D721Med (cell line): ENCODE measurements around the gene KCNK13.

ENCODE experiments used
- DNase-seq: peaks from one replicate; pipeline ENCODE4 v3.0.0; 2011; ENCODE audit warnings: low spot score; ENCODE audit not compliant: insufficient read length
- FAIRE-seq: peaks from 2 replicates; lab custom pipeline; 2011; peaks lifted over from hg19 to GRCh38; lab: Jason Lieb, UNC
- TF ChIP-seq, protein P1 (sequence below): IDR thresholded peaks from 2 replicates; pipeline ENCODE4 v1.5.1; 2012; ENCODE audit warnings: mild to moderate bottlenecking, control low read depth; ENCODE audit not compliant: insufficient read depth; ENCODE audit errors: missing control alignments

Gene KCNK13

GRCh38 chr14:90118027-90118426 lies 56.2 kb downstream of the KCNK13 start:
- TF ChIP-seq, protein P1, sequence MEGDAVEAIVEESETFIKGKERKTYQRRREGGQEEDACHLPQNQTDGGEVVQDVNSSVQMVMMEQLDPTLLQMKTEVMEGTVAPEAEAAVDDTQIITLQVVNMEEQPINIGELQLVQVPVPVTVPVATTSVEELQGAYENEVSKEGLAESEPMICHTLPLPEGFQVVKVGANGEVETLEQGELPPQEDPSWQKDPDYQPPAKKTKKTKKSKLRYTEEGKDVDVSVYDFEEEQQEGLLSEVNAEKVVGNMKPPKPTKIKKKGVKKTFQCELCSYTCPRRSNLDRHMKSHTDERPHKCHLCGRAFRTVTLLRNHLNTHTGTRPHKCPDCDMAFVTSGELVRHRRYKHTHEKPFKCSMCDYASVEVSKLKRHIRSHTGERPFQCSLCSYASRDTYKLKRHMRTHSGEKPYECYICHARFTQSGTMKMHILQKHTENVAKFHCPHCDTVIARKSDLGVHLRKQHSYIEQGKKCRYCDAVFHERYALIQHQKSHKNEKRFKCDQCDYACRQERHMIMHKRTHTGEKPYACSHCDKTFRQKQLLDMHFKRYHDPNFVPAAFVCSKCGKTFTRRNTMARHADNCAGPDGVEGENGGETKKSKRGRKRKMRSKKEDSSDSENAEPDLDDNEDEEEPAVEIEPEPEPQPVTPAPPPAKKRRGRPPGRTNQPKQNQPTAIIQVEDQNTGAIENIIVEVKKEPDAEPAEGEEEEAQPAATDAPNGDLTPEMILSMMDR = no peak
- FAIRE-seq (no peak), DNase-seq (no peak)

- FAIRE-seq = no peak
- no peak for DNase-seq
- TF ChIP-seq, protein P1 = no peak
Measured at GRCh38 chr14:90126260-90126659, 64.5 kb downstream of the KCNK13 start.

GRCh38 chr14:90132821-90133570 lies 71.2 kb downstream of the KCNK13 start:
- TF ChIP-seq, protein P1 = no peak
- DNase-seq (no peak), FAIRE-seq (no peak)

DNA sequence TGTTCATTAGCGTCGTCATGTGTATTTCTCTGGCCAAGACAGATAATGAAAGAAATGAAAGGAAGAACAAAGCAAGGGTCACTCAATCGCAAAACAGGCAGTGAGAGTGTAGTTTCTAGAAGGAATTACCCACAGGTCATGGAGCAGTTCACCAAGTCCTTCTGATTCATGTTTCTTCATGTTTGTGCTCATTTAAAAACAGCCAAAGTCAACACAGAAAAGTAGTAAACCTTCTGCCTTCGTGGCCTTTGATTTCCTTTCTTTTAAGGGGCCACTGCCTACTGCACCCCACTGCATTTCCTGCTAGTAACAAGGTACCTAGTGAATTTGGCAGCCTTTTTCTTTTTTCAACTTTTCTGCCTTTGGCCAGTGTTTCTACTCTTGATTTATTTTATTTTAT lies 75.1 kb downstream of the KCNK13 start:
- FAIRE-seq = no peak
- DNase-seq = no peak
- TF ChIP-seq, protein P1 = no peak

DNA sequence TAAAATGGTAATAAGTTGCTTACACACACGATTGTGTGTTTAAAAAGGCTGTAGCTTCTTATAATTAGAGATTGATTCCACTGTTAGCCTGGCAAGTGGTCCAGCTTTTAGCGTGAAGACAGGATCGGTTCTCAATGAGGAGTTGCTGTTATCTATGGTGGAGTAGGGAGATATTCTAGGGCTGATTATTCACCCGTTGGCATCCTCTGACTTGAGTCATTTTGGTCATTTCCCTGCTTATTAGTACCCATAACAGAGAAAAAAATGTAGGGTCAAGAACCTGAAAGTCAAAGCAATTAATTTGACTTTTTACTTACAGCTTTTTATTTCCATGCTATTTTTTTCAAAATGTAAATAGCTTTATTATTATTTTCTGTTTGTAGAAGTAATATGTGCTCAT lies 76.0 kb downstream of the KCNK13 start:
- FAIRE-seq (no peak), DNase-seq (no peak)
- TF ChIP-seq, protein P1 = no peak

GRCh38 chr14:90139199-90139598 lies 77.4 kb downstream of the KCNK13 start:
- no peak for DNase-seq
- no peak for FAIRE-seq

More at GRCh38 chr14:90139199-90139598, 77.4 kb downstream of the KCNK13 start:
- TF ChIP-seq, protein P1 = no peak
